Measurements from ENCODE around the gene ZNF639.
"Not testable (repeated sequence)": the region's sequence is repeated elsewhere in the genome, so short reads cannot be mapped to it uniquely, and the experiment has no call there.

DNA sequence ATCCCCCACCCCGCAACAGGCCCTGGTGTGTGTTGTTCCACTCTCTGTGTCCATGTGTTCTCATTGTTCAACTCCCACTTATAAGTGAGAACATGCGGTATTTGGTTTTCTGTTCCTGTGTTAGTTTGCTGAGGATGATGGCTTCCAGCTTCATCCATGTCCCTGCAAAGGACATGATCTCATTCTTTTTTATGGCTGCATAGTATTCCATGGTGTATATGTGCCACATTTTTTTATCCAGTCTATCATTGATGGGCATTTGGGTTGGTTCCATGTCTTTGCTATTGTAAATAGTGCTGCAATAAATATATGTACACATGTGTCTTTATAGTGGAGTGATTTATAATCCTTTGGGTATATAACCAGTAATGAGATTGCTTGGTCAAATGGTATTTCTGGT, 48.4 kb upstream of the ZNF639 start:
- TF ChIP-seq, protein P1, sequence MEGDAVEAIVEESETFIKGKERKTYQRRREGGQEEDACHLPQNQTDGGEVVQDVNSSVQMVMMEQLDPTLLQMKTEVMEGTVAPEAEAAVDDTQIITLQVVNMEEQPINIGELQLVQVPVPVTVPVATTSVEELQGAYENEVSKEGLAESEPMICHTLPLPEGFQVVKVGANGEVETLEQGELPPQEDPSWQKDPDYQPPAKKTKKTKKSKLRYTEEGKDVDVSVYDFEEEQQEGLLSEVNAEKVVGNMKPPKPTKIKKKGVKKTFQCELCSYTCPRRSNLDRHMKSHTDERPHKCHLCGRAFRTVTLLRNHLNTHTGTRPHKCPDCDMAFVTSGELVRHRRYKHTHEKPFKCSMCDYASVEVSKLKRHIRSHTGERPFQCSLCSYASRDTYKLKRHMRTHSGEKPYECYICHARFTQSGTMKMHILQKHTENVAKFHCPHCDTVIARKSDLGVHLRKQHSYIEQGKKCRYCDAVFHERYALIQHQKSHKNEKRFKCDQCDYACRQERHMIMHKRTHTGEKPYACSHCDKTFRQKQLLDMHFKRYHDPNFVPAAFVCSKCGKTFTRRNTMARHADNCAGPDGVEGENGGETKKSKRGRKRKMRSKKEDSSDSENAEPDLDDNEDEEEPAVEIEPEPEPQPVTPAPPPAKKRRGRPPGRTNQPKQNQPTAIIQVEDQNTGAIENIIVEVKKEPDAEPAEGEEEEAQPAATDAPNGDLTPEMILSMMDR (IDR thresholded peaks at IDR 0.05): not testable (repeated sequence)
- TF ChIP-seq POLR2A (IDR thresholded peaks at IDR 0.05): not testable (repeated sequence)

All from heart left ventricle (tissue), 13 donors.